Measurements from ENCODE around the gene RPS3A. TPM values are rescaled to one million over a fixed set of nuclear protein-coding genes. Genes with fewer than 3 reads are reported as not detected.

Gene RPS3A
- total RNA-seq, 2 experiments from 2014 or later = 3,925 to 4,071 TPM

DNA sequence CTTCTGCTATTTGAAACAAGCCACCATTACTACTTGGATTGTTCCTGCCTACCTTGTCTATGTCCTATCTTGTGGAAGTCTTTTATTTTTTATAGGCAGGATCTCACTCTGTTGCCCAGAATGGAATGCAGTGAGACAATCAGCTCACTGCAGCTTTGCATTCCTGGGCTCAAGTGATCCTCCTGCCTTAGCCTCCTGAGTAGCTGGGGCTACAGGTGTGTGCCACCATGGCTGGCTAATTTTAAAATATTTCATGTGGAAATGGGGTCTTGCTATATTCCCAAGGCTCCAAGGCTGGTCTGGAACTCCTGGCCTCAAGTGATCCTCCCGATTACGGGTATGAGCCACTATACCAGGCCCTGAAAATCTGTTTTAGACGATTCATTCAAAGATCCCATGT lies 7.6 kb downstream of the RPS3A start:
- Mint-ChIP-seq H3K4me3 (no peak overlapping the region), H3K9me3 (no peaks in the 10 kb centered on the region), H3K27ac (no peak overlapping the region), H3K27me3 (no peaks in the 10 kb centered on the region), H3K4me1 (ENCODE audit: low read depth) (peaks cover 14% of the 10 kb centered on the region), H3K36me3 (ENCODE audit: low read depth) (peaks cover 60% of the 10 kb centered on the region)
- POLR2A ChIA-PET = no interaction called here
- CTCF ChIA-PET = no interaction called here
- Histone ChIP-seq H3K27ac (ENCODE audit: low read depth in 1 of 2, low read length in 2 of 2) (no peak overlapping the region), H3K36me3 (ENCODE audit: insufficient read depth, low read length) (peaks cover 70% of the 10 kb centered on the region), H3K9me3 (ENCODE audit: control insufficient read depth in 1 of 2, insufficient read depth in 1 of 2, low read length in 2 of 2) (no peaks in the 10 kb centered on the region), H3K4me1 (ENCODE audit: insufficient read depth, low read length) (no peaks in the 10 kb centered on the region), H3K27me3 (ENCODE audit: control insufficient read depth in 1 of 2, insufficient read depth in 2 of 2, low read length in 2 of 2) (no peaks in the 10 kb centered on the region), H3K4me3 (ENCODE audit: low read length) (no peak overlapping the region)
- DNase-seq = no peak
- intact Hi-C loops (cut with DNase I, micrococcal nuclease) = no loop called here
- TF ChIP-seq, protein P1, sequence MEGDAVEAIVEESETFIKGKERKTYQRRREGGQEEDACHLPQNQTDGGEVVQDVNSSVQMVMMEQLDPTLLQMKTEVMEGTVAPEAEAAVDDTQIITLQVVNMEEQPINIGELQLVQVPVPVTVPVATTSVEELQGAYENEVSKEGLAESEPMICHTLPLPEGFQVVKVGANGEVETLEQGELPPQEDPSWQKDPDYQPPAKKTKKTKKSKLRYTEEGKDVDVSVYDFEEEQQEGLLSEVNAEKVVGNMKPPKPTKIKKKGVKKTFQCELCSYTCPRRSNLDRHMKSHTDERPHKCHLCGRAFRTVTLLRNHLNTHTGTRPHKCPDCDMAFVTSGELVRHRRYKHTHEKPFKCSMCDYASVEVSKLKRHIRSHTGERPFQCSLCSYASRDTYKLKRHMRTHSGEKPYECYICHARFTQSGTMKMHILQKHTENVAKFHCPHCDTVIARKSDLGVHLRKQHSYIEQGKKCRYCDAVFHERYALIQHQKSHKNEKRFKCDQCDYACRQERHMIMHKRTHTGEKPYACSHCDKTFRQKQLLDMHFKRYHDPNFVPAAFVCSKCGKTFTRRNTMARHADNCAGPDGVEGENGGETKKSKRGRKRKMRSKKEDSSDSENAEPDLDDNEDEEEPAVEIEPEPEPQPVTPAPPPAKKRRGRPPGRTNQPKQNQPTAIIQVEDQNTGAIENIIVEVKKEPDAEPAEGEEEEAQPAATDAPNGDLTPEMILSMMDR (IDR thresholded peaks at IDR 0.05) = no peak
- ATAC-seq (ENCODE audit: poor library complexity) = no peak

DNA sequence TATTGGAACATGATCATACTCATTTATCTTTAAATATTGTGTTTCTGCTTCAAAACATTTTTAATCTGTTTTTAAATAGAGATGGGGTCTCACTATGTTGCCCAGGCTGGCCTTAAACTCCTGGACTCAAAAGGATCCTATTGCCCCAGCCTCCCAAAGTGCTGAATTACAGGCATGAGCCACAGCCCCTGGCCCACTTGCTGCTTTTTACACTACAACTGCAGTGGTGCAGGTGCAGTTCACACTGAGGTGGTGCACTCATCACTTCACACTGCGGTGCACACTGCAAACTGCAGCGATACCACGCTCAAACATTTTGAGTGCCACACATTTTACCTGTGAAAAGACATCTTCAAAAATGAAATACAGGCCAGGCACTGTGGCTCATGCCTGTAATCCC lies 10.8 kb downstream of the RPS3A start:
- Histone ChIP-seq H3K4me3 (ENCODE audit: low read length) (no peak overlapping the region), H3K27ac (ENCODE audit: low read depth in 1 of 2, low read length in 2 of 2) (no peak overlapping the region), H3K4me1 (ENCODE audit: insufficient read depth, low read length) (no peaks in the 10 kb centered on the region), H3K9me3 (ENCODE audit: control insufficient read depth in 1 of 2, insufficient read depth in 1 of 2, low read length in 2 of 2) (no peaks in the 10 kb centered on the region), H3K27me3 (ENCODE audit: control insufficient read depth in 1 of 2, insufficient read depth in 2 of 2, low read length in 2 of 2) (no peaks in the 10 kb centered on the region), H3K36me3 (ENCODE audit: insufficient read depth, low read length) (peaks cover 46% of the 10 kb centered on the region)
- Mint-ChIP-seq H3K4me1 (ENCODE audit: low read depth) (no peaks in the 10 kb centered on the region), H3K4me3 (no peak overlapping the region), H3K36me3 (ENCODE audit: low read depth) (peaks cover 37% of the 10 kb centered on the region), H3K27me3 (no peaks in the 10 kb centered on the region), H3K9me3 (no peaks in the 10 kb centered on the region), H3K27ac (no peak overlapping the region)
- ATAC-seq (ENCODE audit: poor library complexity) = no peak
- no peak for DNase-seq
- TF ChIP-seq, protein P1 (IDR thresholded peaks at IDR 0.05) = no peak
- intact Hi-C loops (cut with DNase I, micrococcal nuclease) = no loop called here
- CTCF ChIA-PET = no interaction called here
- POLR2A ChIA-PET = interaction anchor here (1.1 kb wide), 1 partner anchor 10 kb away, joined by 3 read pairs; no protein-coding TSS in a partner anchor

DNA sequence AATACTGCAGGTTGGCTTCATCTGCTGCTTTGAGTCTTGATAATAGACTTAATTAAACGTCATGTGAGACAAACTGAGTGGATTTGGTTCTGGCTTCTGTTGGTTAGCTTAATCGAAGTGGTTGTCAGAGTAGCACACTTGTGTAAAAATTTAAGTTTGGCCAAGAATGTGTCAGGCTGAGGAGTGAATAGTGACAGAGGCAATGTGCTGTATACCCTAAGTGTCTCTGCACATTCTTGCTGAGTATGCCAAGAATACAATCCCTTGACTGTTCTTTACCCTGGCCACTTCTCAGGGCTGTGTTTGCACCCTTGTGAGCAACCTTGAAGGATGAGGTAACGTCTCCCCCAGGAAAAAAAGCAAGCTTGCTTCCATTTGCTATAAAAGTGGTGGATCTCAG lies 14.9 kb downstream of the RPS3A start:
- peaks cover 4% of the 10 kb centered on the region for H3K4me1 Mint-ChIP-seq (ENCODE audit: low read depth)
- Histone ChIP-seq H3K27me3 (ENCODE audit: control insufficient read depth in 1 of 2, insufficient read depth in 2 of 2, low read length in 2 of 2) (no peaks in the 10 kb centered on the region), H3K4me1 (ENCODE audit: insufficient read depth, low read length) (no peaks in the 10 kb centered on the region), H3K9me3 (ENCODE audit: control insufficient read depth in 1 of 2, insufficient read depth in 1 of 2, low read length in 2 of 2) (no peaks in the 10 kb centered on the region), H3K4me3 (ENCODE audit: low read length) (no peak overlapping the region), H3K36me3 (ENCODE audit: insufficient read depth, low read length) (peaks cover 16% of the 10 kb centered on the region), H3K27ac (ENCODE audit: low read depth in 1 of 2, low read length in 2 of 2) (no peak overlapping the region)
- TF ChIP-seq, protein P1 (IDR thresholded peaks at IDR 0.05) = no peak
- H3K9me3 Mint-ChIP-seq = no peaks in the 10 kb centered on the region
- H3K27me3 Mint-ChIP-seq = no peaks in the 10 kb centered on the region
- POLR2A ChIA-PET = no interaction called here
- DNase-seq (no peak), ATAC-seq (ENCODE audit: poor library complexity) (no peak)
- H3K36me3 Mint-ChIP-seq (ENCODE audit: low read depth) = peaks cover 7% of the 10 kb centered on the region
- intact Hi-C loops (cut with DNase I, micrococcal nuclease) = no loop called here
- CTCF ChIA-PET = interaction anchor here (1.3 kb wide), 1 partner anchor 16 kb away, joined by 3 read pairs; no protein-coding TSS in a partner anchor
- H3K4me3 Mint-ChIP-seq = no peak overlapping the region
- no peak overlapping the region for H3K27ac Mint-ChIP-seq
